ENCODE measurements around the gene LEKR1. TPM values are rescaled to one million over a fixed set of nuclear protein-coding genes. Genes with fewer than 3 reads are reported as not detected.

LEKR1 gene
- total RNA-seq, 1 donor from 2014 or later: 0.27 TPM

DNA sequence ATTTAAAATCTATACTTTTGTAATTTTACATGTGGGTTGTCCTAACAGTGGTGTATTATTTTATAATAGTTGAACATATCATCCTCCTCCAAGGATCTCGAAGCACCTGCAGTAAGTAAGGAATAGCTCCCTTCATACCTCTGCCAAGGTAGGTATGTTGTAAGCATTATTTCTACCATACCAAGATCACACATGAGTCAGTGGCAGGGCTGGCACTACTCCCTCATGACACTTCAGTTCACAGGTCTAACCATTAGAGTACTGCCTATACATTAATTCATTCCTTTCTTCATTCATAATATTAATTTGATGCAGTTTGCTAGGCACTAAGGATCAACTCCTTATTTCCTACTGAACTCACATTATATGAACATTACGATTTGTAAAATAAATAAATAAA, 11.9 kb upstream of the LEKR1 start:
- H3K4me2 ChIP-seq (ENCODE audit: low read length): no peak overlapping the region
- FAIRE-seq: no peak
- TF ChIP-seq EZH2 (IDR thresholded peaks at IDR 0.05; ENCODE audit: insufficient read depth, low read length): no peak
- TF ChIP-seq, protein P1, sequence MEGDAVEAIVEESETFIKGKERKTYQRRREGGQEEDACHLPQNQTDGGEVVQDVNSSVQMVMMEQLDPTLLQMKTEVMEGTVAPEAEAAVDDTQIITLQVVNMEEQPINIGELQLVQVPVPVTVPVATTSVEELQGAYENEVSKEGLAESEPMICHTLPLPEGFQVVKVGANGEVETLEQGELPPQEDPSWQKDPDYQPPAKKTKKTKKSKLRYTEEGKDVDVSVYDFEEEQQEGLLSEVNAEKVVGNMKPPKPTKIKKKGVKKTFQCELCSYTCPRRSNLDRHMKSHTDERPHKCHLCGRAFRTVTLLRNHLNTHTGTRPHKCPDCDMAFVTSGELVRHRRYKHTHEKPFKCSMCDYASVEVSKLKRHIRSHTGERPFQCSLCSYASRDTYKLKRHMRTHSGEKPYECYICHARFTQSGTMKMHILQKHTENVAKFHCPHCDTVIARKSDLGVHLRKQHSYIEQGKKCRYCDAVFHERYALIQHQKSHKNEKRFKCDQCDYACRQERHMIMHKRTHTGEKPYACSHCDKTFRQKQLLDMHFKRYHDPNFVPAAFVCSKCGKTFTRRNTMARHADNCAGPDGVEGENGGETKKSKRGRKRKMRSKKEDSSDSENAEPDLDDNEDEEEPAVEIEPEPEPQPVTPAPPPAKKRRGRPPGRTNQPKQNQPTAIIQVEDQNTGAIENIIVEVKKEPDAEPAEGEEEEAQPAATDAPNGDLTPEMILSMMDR (IDR thresholded peaks at IDR 0.05; ENCODE audit: insufficient read depth, low read depth, low read length): no peak
- H3K36me3 ChIP-seq (ENCODE audit: insufficient read depth, low read length): no peaks in the 10 kb centered on the region
- no peaks in the 10 kb centered on the region for H3K79me2 ChIP-seq (ENCODE audit: insufficient read depth, low read length)
- no peaks in the 10 kb centered on the region for H3K27me3 ChIP-seq (ENCODE audit: insufficient read depth, low read length)
- H3K27ac ChIP-seq (ENCODE audit: low read depth, low read length): no peak overlapping the region
- Mint-ChIP-seq H3K27ac (ENCODE audit: unreplicated experiment) (no peak overlapping the region), H3K4me3 (ENCODE audit: unreplicated experiment) (no peak overlapping the region), H3K4me1 (ENCODE audit: low read depth, unreplicated experiment) (peaks cover 52% of the 10 kb centered on the region), H3K9me3 (ENCODE audit: unreplicated experiment) (peaks cover 2% of the 10 kb centered on the region), H3K27me3 (ENCODE audit: low read depth, unreplicated experiment) (no peaks in the 10 kb centered on the region), H3K36me3 (ENCODE audit: low read depth, unreplicated experiment) (no peaks in the 10 kb centered on the region)
- no peaks in the 10 kb centered on the region for H3K9me3 ChIP-seq (ENCODE audit: insufficient read depth, low read depth, low read length)
- H3K4me1 ChIP-seq (ENCODE audit: insufficient read depth, low read length): peaks cover 60% of the 10 kb centered on the region
- H3K4me3 ChIP-seq (ENCODE audit: insufficient read depth, low read depth, low read length): no peak overlapping the region
- DNase-seq (ENCODE audit: low read depth): no peak
- no peak overlapping the region for H2AFZ ChIP-seq (ENCODE audit: low read depth, low read length)
- no peaks in the 10 kb centered on the region for H4K20me1 ChIP-seq (ENCODE audit: insufficient read depth, low read length)
- H3K9ac ChIP-seq (ENCODE audit: low read length): no peak overlapping the region

DNA sequence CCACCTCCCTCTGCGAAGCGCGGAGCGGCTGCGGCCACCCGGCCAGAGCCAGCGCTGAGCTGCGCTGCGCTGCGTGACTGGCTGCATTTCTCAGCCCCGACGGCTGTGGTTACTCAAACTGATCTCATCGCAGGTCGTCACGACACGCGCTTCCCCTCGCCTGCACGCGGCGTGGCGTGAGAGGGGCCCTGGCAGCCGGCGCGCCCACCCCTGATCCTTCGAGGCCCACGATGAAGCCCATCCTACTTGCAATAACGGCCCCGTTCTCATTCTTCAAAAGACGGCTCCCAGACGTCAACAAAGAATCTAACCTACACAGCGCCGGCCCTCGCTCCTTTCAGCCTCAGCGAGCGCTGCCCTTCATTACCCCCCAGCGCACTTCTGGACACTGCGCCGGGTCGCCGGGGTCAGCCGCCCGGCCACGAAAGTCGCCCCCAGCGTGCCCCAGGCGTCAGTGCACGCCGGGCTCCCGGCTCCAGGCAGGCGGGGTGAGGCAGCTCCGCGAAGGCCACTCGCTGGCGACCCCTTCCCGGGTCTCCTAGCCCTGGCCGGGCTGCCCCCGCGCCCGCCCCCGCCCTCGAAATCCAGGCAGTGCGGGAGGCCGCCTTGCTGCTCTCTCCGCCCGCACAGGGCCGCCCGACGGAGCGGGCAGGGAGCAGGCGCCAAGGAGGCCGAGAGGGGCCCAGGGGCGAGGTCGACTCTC, 9.9 kb upstream of the LEKR1 start:
- Mint-ChIP-seq H3K36me3 (ENCODE audit: low read depth, unreplicated experiment) (no peaks in the 10 kb centered on the region), H3K4me1 (ENCODE audit: low read depth, unreplicated experiment) (peaks cover 63% of the 10 kb centered on the region), H3K27ac (ENCODE audit: unreplicated experiment) (peak overlapping the region; percentile 98), H3K27me3 (ENCODE audit: low read depth, unreplicated experiment) (no peaks in the 10 kb centered on the region), H3K9me3 (ENCODE audit: unreplicated experiment) (no peaks in the 10 kb centered on the region), H3K4me3 (ENCODE audit: unreplicated experiment) (peak overlapping the region; percentile 77)
- Histone ChIP-seq H3K27ac (ENCODE audit: low read depth, low read length) (peak overlapping the region; percentile 98), H3K36me3 (ENCODE audit: insufficient read depth, low read length) (no peaks in the 10 kb centered on the region), H3K4me3 (ENCODE audit: insufficient read depth, low read depth, low read length) (peak overlapping the region; percentile 53), H3K79me2 (ENCODE audit: insufficient read depth, low read length) (no peaks in the 10 kb centered on the region), H2AFZ (ENCODE audit: low read depth, low read length) (peak overlapping the region; percentile 44), H3K4me2 (ENCODE audit: low read length) (peak overlapping the region; percentile 89), H3K9me3 (ENCODE audit: insufficient read depth, low read depth, low read length) (no peaks in the 10 kb centered on the region), H3K4me1 (ENCODE audit: insufficient read depth, low read length) (peaks cover 72% of the 10 kb centered on the region), H4K20me1 (ENCODE audit: insufficient read depth, low read length) (no peaks in the 10 kb centered on the region), H3K9ac (ENCODE audit: low read length) (peak overlapping the region; percentile 90), H3K27me3 (ENCODE audit: insufficient read depth, low read length) (no peaks in the 10 kb centered on the region)
- DNase-seq (ENCODE audit: low read depth) (peak; percentile 65), FAIRE-seq (no peak)
- TF ChIP-seq EZH2 (IDR thresholded peaks at IDR 0.05; ENCODE audit: insufficient read depth, low read length): no peak
- TF ChIP-seq, protein P1 (IDR thresholded peaks at IDR 0.05; ENCODE audit: insufficient read depth, low read depth, low read length): no peak
